DMS79 treated with DMSO at 0.1 percent for 48 hours (cell line): Measurements from ENCODE around the gene OPHN1.
A peak's percentile ranks its signal among the peaks of the same experiment; 100 is the strongest.

Source experiments
- DNase-seq: peaks from one replicate; lab custom pipeline; 2025; lab: John Stamatoyannopoulos, UW

The OPHN1 gene

DNA sequence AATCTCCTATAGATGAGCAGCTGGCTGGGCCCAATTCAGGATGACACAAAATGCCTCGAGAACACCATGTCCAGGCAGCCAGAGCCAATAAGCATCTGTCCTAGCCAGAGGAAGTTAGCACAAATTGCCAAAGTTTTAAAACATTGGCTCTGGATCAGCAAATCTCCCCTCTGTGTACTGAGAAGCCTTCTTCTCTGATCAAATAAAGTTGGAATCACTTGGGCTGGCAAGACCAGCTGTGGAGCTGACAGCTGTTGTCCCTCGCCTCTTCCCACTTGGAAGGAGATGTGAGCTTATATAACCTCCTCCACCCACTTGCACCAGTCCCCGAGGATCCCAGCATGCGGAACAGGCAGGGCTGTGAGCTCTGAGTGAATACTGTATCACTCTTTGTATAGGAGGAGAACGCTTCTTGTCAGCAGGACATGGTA is 183.9 kb downstream of the OPHN1 start:
- no peak for DNase-seq

- DNase-seq, result no peak
Measured at GRCh38 chrX:68238568-68238967, 194.7 kb downstream of the OPHN1 start.

DNA sequence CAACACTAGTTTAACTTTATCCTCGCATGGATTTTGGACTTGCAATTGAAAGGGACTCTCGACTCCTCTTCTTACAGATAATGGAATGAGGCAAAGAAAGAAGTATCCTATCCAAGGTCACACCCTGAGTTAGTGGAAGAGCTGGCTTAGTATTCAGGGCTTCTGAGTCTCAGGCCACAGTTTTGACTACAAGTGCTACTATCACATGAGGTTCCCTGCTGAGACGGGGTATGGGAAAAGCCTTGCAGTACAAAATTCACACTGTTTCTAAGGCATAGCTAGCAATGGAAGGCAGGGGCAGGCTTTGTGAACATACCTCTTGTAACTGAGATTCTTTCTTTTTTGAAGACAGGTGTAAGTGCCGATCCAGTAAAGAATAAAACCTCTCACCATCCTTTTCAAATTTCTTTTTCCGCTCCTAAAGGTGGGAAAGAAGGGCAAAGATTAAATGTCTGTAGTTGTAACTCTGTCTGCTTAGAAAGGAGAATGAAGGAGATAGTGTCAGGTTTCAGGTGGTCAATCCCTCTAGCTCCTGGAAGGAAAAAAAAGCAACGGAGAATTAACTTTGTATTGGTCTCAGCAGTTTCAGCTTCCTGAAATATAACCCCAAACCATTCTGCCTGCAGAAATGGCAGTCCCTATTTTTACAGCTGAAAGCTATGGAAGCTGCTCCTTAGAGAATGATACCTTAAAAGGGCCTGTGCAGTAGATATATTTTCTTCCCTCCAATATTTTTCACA is 199.0 kb downstream of the OPHN1 start:
- DNase-seq, result no peak

DNA sequence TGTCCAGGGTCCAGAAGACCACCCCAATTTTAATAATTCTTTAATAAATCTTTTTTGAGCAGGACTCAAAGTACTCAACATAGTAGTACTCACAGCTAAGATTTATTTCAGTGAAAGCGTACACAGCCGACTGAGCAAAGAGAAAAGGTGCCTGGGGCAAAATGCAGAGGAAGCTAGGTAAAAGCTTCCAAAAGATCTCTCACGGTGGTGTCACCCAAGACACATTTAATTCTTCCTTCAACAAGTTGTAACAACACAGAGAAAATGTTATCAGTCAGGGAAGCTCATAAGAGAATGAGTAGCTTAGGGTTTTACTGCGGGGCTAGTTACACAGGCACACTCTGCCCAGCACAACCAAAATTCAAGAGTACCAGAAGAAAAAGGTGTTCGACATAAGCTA is 201.1 kb downstream of the OPHN1 start:
- DNase-seq, result no peak

DNA sequence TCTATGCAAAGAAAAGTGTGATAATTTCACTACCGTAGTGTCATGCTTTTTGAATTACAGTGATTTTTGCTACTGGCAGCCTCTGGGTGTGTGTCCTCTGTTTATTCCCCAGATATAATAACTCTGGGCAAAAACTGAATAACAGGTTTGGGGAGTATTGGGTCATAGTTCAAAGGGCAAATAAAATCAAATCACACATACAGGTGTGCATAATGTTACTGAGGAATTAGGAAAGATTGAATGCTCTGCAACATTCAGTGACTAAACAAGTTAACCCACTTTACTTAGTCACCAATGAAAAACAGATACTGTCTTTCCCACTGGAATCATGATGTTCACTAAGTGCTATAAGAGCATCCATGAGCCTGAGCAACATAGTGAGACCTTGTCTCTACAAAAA is 224.3 kb downstream of the OPHN1 start:
- no peak for DNase-seq

- no peak for DNase-seq
Measured at GRCh38 chrX:68204521-68205038, 228.7 kb downstream of the OPHN1 start.

GRCh38 chrX:68203646-68204045 is 229.6 kb downstream of the OPHN1 start:
- DNase-seq, result no peak

- DNase-seq, result no peak
Measured at GRCh38 chrX:68203211-68203610, 230.1 kb downstream of the OPHN1 start.

GRCh38 chrX:68199062-68199848 is 234.0 kb downstream of the OPHN1 start:
- no peak for DNase-seq

- peak; percentile 26 for DNase-seq
Measured at GRCh38 chrX:68196939-68197791, 236.1 kb downstream of the OPHN1 start.

DNA sequence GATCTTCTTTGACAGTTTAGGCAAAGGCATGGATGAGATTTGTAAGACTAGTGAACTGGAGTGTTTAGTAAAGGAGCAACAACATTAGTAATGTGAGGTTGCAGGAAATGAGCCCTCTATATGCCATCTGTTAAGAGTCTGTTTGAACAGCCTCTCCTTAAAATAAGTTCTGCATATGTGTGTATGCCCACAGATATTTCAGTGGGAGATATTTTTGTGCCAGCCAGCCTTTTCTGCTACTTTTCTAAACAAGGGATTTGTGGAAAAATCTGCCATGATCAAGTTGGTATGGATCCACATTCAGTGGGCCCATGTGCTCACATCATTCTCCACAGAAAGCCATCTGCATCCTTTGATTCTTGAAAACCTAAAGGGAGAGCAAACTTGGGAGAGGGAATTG is 237.7 kb downstream of the OPHN1 start:
- no peak for DNase-seq

- DNase-seq, result no peak
Measured at GRCh38 chrX:68193786-68194185, 239.5 kb downstream of the OPHN1 start.

DNA sequence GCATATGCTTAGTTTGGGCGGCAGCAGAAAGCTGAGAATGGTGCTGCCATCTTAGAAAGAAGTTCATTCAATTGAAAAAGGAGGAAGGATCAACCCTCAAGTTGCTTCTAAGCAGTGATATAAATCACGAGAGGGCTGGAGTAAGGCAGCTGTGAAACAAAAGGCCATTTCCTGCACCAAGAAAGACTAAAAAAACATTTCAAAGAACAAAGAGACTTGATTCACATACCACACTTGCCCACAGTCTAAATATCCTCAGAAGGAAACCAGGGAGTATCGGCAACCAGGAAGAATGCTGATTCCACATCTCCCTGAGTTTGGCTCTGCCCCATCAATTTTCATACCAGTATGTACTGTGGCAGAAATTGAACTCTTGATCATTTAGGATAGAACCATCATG is 240.1 kb downstream of the OPHN1 start:
- no peak for DNase-seq

DNA sequence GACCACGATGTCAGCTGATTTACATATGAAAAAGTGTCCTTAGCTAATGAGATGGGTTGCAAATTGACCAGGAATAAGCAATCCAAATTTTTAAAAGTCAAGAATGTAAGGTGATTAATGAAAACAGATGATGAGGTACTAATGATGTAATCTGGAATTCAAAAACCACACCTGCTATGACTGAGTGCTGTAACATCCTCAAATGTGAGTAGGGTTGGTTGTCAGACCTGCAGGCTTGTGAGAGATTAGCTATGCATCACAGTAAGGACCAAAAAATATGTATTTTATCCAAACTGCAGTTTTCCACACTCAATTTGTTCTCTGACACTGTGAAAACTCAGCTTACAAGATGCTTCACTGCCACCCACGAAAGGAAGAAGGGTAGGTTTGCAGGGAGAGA is 242.5 kb downstream of the OPHN1 start:
- no peak for DNase-seq

DNA sequence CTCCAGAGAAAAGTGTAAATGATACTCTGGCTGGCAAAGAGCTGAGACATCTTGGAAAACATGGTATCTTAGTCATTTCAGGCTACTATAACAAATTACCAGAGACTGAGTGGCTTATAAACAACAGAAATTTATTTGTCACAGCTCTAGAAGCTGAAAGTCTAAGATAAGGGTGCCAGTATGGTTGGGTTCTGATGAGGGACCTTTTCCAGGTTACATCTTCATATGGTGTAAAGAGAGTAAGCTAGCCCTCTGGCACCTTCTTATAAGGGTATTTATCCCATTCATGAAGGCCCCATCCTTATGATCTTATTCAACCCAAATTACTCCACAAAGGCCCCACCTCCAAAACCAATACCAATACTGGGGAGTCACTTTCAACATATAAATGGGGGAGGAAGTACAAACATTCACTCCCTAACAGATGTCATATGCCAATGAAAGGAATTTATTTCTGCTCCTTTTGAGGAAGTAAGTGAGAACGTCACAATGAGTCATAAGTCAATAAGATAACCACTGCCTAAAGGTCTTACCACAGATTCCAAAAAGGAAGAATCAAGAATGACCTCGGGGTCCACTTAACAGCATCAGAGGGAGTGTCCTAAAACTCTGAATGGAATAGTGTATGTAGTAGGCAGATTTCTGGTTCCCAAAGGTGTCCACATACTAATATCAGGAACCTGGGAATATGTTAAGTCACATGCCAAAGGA is 246.6 kb downstream of the OPHN1 start:
- DNase-seq, result no peak

DNA sequence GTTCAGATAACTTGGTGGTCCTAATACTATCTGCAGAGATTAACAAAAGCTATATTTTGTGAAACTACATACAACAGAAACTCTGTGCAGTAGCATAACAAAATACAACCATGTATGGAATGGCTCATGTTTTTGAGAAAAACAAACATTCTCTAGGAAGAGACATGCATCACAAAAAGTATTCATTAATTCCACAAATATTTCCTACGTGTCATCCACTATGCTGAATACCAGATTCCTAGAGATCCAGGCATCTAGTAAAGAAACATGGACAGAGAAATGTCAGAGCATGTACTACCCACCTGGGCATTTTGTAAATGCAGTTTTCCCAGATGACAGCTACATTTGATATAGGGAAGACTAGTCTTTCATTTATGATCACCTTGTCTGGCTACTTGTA is 248.1 kb downstream of the OPHN1 start:
- DNase-seq, result no peak

GRCh38 chrX:68183612-68184214 is 249.6 kb downstream of the OPHN1 start:
- DNase-seq, result no peak

GRCh38 chrX:68180579-68180978 is 252.7 kb downstream of the OPHN1 start:
- DNase-seq, result no peak

DNA sequence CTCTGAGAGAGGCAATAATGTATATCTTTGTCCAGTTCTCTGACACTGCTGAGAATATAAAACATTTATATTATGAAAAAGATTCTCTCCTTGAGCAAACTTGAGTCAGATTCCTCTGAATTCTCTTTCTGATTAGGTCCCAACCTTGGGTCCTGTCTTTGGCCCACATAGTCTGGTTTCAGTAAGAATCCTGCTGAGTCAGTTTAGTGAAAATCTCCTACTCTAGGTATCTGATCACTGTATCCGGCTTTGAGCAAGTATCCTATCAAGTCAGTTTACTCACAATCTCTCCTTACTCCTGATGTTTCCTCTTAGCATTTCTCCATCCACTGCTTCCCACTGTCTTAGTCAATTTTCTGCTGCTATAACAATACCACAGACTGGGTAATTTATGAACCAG is 253.9 kb downstream of the OPHN1 start:
- DNase-seq, result no peak

DNA sequence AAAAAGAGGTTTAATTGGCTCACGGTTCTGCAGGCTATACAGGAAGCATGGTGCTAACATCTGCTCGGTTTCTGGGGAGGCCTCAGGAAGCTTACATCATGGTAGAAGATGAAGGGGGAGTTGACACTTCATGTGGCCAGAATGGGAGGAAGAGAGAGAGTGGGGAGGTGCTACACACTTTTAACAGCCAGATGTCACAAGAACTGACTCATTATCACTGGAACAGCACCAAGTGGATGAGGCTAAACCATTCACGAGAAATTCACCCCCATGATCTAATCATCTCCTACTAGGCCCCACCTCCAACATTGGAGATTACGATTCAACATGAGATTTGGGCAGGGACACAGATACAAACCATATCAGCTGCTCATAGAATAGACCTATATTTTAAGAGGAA is 255.8 kb downstream of the OPHN1 start:
- DNase-seq, result no peak

DNA sequence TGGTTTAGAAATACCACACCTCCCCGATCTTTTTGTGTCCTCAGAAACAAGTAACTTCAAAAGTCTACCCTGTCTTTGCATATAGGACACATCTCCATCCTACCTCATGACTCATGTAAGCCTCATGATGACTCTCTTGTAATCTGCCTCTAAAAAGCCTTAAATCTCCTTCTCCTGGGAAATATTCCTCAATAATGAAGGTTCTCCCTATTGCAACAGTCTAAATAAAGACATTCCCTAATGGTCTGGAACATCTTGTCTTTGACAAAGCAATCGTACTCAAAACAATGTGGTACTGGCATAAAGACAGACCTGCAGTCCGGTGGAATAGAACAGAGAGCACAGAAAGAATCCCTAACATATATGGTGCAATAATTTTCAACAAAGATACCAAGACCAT is 257.7 kb downstream of the OPHN1 start:
- DNase-seq, result no peak
